Fibroblast of mammary gland (primary cell): ENCODE data around the gene LINC00305.

Experiments
- DNase-seq: peaks from one replicate; pipeline ENCODE4 v3.0.0-alpha.2; 2010; ENCODE audit warnings: low read depth
- H3K4me3 ChIP-seq: 2 replicates; pipeline ENCODE4 v1.5.1; 2011; ENCODE audit warnings: low read depth, mild to moderate bottlenecking, low read length, moderate library complexity; ENCODE audit not compliant: control insufficient read depth
- CTCF ChIP-seq: conservative IDR thresholded peaks from 2 replicates; pipeline ENCODE4 v1.5.1; 2011; ENCODE audit warnings: low read depth, low read length, inconsistent platforms; ENCODE audit not compliant: control insufficient read depth, insufficient read depth

Gene LINC00305

GRCh38 chr18:64178860-64179259 lies 30.0 kb upstream of the LINC00305 start:
- DNase-seq: no peak
- no peak for TF ChIP-seq CTCF
- H3K4me3 ChIP-seq: no peak overlapping the region

GRCh38 chr18:64175432-64175831 lies 26.5 kb upstream of the LINC00305 start:
- TF ChIP-seq CTCF: no peak
- DNase-seq: no peak
- no peak overlapping the region for H3K4me3 ChIP-seq

GRCh38 chr18:64171576-64171975 lies 22.7 kb upstream of the LINC00305 start:
- no peak overlapping the region for H3K4me3 ChIP-seq
- DNase-seq: peak; percentile 4
- no peak for TF ChIP-seq CTCF

GRCh38 chr18:64167408-64167925 lies 18.6 kb upstream of the LINC00305 start:
- DNase-seq: no peak
- TF ChIP-seq CTCF: no peak
- H3K4me3 ChIP-seq: no peak overlapping the region

GRCh38 chr18:64165906-64166305 lies 17.0 kb upstream of the LINC00305 start:
- no peak for TF ChIP-seq CTCF
- peak; percentile 57 for DNase-seq
- H3K4me3 ChIP-seq: no peak overlapping the region

- no peak overlapping the region for H3K4me3 ChIP-seq
- no peak for DNase-seq
- TF ChIP-seq CTCF: no peak
These were observed 16.0 kb upstream of the LINC00305 start for GRCh38 chr18:64164883-64165282.

GRCh38 chr18:64149916-64150438 lies 1.1 kb upstream of the LINC00305 start:
- DNase-seq: no peak
- TF ChIP-seq CTCF: no peak
- no peak overlapping the region for H3K4me3 ChIP-seq
